GM18505 (cell line): ENCODE results near the gene PRRC2C.

Experiments
- ATAC-seq: cut with Tn5 transposase; IDR thresholded peaks from one replicate; pipeline ENCODE4 v1.9.1; 2021; ENCODE audit not compliant: unreplicated experiment
- POLR2A ChIP-seq: IDR thresholded peaks from 4 replicates; pipeline ENCODE4 v1.6.1; 2011; ENCODE audit warnings: borderline replicate concordance; ENCODE audit not compliant: insufficient read depth, insufficient read length; ENCODE audit errors: extremely low read depth

PRRC2C gene

GRCh38 chr1:171641076-171641864 lies 155.9 kb downstream of the PRRC2C start:
- no peak for ATAC-seq
- no peak for TF ChIP-seq POLR2A

GRCh38 chr1:171642197-171642596 lies 156.9 kb downstream of the PRRC2C start:
- TF ChIP-seq POLR2A, result no peak
- ATAC-seq, result no peak
